CD4-positive, alpha-beta T cell (primary cell): ENCODE results near the gene PTPRM. TPM values are rescaled to one million over a fixed set of nuclear protein-coding genes. Genes with fewer than 3 reads are reported as not detected.

Experiments
- ATAC-seq: fragments of 200-7000 bp; cut with Tn5 transposase; one replicate; pipeline ENCODE4 v1.10.0; 2022; ENCODE audit warnings: mild to moderate bottlenecking; ENCODE audit not compliant: poor library complexity
- CTCF ChIA-PET: fragments of 350-600 bp; sonication (Branson Sonifier 250); formaldehyde crosslinking; loops from one replicate; lab custom pipeline; 2021; ENCODE audit warnings: antibody characterized with exemption, inconsistent platforms; lab: Charles Lee
- POLR2A ChIA-PET: fragments of 350-600 bp; sonication (Branson Sonifier 250); formaldehyde crosslinking; loops from one replicate; lab custom pipeline; 2021; ENCODE audit warnings: antibody characterized with exemption, inconsistent platforms; lab: Charles Lee
- DNase-seq, 14 experiments: peaks; one replicate each; pipeline ENCODE4 v3.0.0-alpha.2; 2013 to 2020; ENCODE audit warnings: mixed read lengths in 2 of 14
- H3K27ac ChIP-seq, 2 donors: one replicate each; pipeline versions ENCODE4 v1.5.1 to v1.7.0; 2013; ENCODE audit warnings: low read length in 2 of 2, low read depth in 1 of 2, mild to moderate bottlenecking in 1 of 2
- H3K27me3 ChIP-seq, 2 experiments: 1 replicate in 1 of 2; 2 replicates in 1 of 2; pipeline versions ENCODE4 v1.6.1 to v1.7.0; 2013; ENCODE audit warnings: low read length in 2 of 2, control low read depth in 1 of 2, mild to moderate bottlenecking in 1 of 2, moderate library complexity in 1 of 2; ENCODE audit not compliant: insufficient read depth in 2 of 2, control insufficient read depth in 1 of 2
- H3K36me3 ChIP-seq: one replicate; pipeline ENCODE4 v1.6.1; 2013; ENCODE audit warnings: low read length, control low read depth; ENCODE audit not compliant: insufficient read depth
- H3K4me1 ChIP-seq: one replicate; pipeline ENCODE4 v1.6.1; 2013; ENCODE audit warnings: low read length, control low read depth; ENCODE audit not compliant: insufficient read depth
- H3K4me3 ChIP-seq: one replicate; pipeline ENCODE4 v1.5.1; 2013; ENCODE audit warnings: mild to moderate bottlenecking, low read length, moderate library complexity
- H3K9me3 ChIP-seq, 2 experiments: 1 replicate in 1 of 2; 2 replicates in 1 of 2; pipeline versions ENCODE4 v1.6.1 to v1.7.0; 2013; ENCODE audit warnings: low read length in 2 of 2, mild to moderate bottlenecking in 2 of 2, control low read depth in 1 of 2, moderate library complexity in 1 of 2; ENCODE audit not compliant: control insufficient read depth in 1 of 2, insufficient read depth in 1 of 2
- H3K27ac Mint-ChIP-seq: one replicate; pipeline ENCODE4 v1.8.0; 2020; ENCODE audit warnings: mixed read lengths
- H3K27me3 Mint-ChIP-seq: one replicate; pipeline ENCODE4 v1.8.0; 2021; ENCODE audit warnings: mixed read lengths
- H3K36me3 Mint-ChIP-seq: one replicate; pipeline ENCODE4 v1.8.0; 2021; ENCODE audit warnings: low read depth, mixed read lengths
- H3K4me1 Mint-ChIP-seq: one replicate; pipeline ENCODE4 v1.8.0; 2021; ENCODE audit warnings: low read depth, mixed read lengths
- H3K4me3 Mint-ChIP-seq: one replicate; pipeline ENCODE4 v1.8.0; 2020; ENCODE audit warnings: mild to moderate bottlenecking, mixed read lengths
- H3K9me3 Mint-ChIP-seq: one replicate; pipeline ENCODE4 v1.8.0; 2020; ENCODE audit warnings: mixed read lengths
- intact Hi-C, 2 experiments: fragments of 100-400 bp; cut with DNase I in 1 of 2; cut with micrococcal nuclease in 1 of 2; formaldehyde crosslinking; loops; one replicate each; pipeline versions ENCODE4 v1.15.1 to v1.9.0; 2023 to 2025; cut with DNase I, micrococcal nuclease
- total RNA-seq, 174 experiments: library from RNA in 2 of 174; stranded (reverse) in 2 of 174; gene quantifications; one replicate each; pipeline ENCODE4 v1.2.3 and lab custom pipeline; 2021 to 2026
- TF ChIP-seq, protein P1 (sequence below): fragments of 200-600 bp; IDR thresholded peaks from one replicate; pipeline ENCODE4 v1.8.0; 2022; ENCODE audit warnings: antibody characterized with exemption, mild to moderate bottlenecking

The PTPRM gene
- total RNA-seq, 2 experiments from 2014 or later = 21.7 to 21.9 TPM

DNA sequence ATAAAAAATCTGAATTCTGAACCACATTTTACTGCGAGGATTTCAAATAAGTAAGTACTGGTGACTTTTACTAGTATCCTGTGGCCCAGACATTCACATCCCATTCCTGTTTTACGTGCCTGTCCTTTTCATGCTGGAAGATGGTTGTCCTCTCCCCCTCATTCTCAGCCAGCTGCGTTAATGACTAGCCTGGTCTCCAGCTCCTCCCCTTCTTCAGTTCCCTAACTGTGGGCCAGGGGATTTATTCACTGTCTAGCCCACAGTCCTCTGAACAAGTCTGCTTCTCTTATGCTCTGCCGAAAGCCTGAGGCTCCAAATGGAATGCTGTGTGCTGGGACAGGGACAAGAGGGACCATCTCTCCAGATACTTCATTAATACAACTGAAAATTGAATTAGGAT, 373.9 kb downstream of the PTPRM start:
- ATAC-seq (no peak), DNase-seq (no peak)
- Histone ChIP-seq H3K9me3 (peaks cover 0 to 20% of the 10 kb centered on the region in 2 experiments), H3K4me1 (no peaks in the 10 kb centered on the region), H3K27me3 (no peaks in the 10 kb centered on the region), H3K4me3 (no peak overlapping the region), H3K36me3 (no peaks in the 10 kb centered on the region), H3K27ac (no peak overlapping the region)
- ChIA-PET CTCF (no interaction called here), POLR2A (no interaction called here)
- no peaks in the 10 kb centered on the region for H3K4me1 Mint-ChIP-seq
- H3K27ac Mint-ChIP-seq = no peak overlapping the region
- no peak overlapping the region for H3K4me3 Mint-ChIP-seq
- no peaks in the 10 kb centered on the region for H3K27me3 Mint-ChIP-seq
- TF ChIP-seq, protein P1, sequence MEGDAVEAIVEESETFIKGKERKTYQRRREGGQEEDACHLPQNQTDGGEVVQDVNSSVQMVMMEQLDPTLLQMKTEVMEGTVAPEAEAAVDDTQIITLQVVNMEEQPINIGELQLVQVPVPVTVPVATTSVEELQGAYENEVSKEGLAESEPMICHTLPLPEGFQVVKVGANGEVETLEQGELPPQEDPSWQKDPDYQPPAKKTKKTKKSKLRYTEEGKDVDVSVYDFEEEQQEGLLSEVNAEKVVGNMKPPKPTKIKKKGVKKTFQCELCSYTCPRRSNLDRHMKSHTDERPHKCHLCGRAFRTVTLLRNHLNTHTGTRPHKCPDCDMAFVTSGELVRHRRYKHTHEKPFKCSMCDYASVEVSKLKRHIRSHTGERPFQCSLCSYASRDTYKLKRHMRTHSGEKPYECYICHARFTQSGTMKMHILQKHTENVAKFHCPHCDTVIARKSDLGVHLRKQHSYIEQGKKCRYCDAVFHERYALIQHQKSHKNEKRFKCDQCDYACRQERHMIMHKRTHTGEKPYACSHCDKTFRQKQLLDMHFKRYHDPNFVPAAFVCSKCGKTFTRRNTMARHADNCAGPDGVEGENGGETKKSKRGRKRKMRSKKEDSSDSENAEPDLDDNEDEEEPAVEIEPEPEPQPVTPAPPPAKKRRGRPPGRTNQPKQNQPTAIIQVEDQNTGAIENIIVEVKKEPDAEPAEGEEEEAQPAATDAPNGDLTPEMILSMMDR = no peak
- intact Hi-C loops = no loop called here
- no peaks in the 10 kb centered on the region for H3K36me3 Mint-ChIP-seq
- H3K9me3 Mint-ChIP-seq = no peaks in the 10 kb centered on the region

DNA sequence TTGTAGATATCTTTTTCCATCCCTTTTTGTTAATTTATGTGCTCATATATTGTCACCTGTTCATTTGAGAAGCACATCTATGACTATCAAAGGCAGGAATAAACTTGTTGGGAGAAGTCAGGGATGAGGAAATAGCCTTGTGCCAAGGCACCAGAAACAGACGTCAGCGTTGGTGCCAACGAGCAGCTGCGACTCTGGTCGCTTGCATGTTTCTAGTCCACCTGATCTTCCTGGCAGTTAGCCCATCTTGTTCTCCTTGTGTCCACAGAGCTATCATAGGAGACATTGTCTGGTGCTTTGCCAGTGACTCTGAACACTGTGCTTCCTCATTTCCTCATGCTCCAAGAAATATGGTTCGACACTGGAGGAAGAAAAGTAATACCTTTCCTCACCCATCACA, 374.4 kb downstream of the PTPRM start:
- H3K27me3 ChIP-seq = no peaks in the 10 kb centered on the region
- intact Hi-C loops = no loop called here

DNA sequence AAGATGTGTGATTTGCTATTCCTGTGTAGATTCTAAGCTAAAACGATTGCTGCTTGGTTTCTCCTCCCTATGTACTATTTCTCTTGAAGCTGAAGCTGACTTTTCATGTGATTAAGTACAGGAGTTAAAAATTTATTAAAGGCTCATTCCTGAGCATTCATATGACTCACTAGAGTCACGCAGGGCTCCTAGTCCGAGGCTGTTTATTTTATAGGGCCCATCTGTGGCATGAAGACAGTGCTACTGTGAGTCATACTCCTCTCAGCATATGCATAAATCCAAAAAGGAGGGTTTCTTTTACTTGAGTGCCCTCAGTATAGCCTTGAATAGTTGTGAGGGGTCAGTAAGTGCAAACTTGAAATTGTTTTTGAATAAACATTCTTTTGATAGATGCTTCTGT, 378.8 kb downstream of the PTPRM start:
- ATAC-seq (no peak), DNase-seq (no peak)
- POLR2A ChIA-PET = no interaction called here
- Mint-ChIP-seq H3K27me3 (no peaks in the 10 kb centered on the region), H3K4me1 (peaks cover 17% of the 10 kb centered on the region), H3K9me3 (no peaks in the 10 kb centered on the region), H3K4me3 (no peak overlapping the region), H3K36me3 (no peaks in the 10 kb centered on the region), H3K27ac (peak overlapping the region; percentile 87)
- Histone ChIP-seq H3K36me3 (no peaks in the 10 kb centered on the region), H3K4me3 (no peak overlapping the region), H3K4me1 (peaks cover 12% of the 10 kb centered on the region), H3K27ac (no peak overlapping the region), H3K27me3 (no peaks in the 10 kb centered on the region), H3K9me3 (peaks cover 0 to 5% of the 10 kb centered on the region in 2 experiments)
- intact Hi-C loops = no loop called here
- TF ChIP-seq, protein P1 = no peak
- CTCF ChIA-PET = no interaction called here

More for the DNA sequence above, 374.4 kb downstream of the PTPRM start:
- POLR2A ChIA-PET = no interaction called here
- Mint-ChIP-seq H3K9me3 (no peaks in the 10 kb centered on the region), H3K27ac (no peak overlapping the region), H3K36me3 (no peaks in the 10 kb centered on the region), H3K4me3 (no peak overlapping the region), H3K27me3 (no peaks in the 10 kb centered on the region), H3K4me1 (peaks cover 4% of the 10 kb centered on the region)
- CTCF ChIA-PET = no interaction called here
- H3K36me3 ChIP-seq = no peaks in the 10 kb centered on the region
- H3K27ac ChIP-seq = no peak overlapping the region
- ATAC-seq (no peak), DNase-seq (no peak)
- no peaks in the 10 kb centered on the region for H3K4me1 ChIP-seq
- TF ChIP-seq, protein P1 = no peak
- H3K9me3 ChIP-seq = peaks cover 0 to 14% of the 10 kb centered on the region in 2 experiments
- H3K4me3 ChIP-seq = no peak overlapping the region
